ENCODE measurements around the gene PRPF8. TPM values are rescaled to one million over a fixed set of nuclear protein-coding genes. Genes with fewer than 3 reads are reported as not detected.

Gene PRPF8
- total RNA-seq, 1 experiment from 2014 or later, result 296 TPM

DNA sequence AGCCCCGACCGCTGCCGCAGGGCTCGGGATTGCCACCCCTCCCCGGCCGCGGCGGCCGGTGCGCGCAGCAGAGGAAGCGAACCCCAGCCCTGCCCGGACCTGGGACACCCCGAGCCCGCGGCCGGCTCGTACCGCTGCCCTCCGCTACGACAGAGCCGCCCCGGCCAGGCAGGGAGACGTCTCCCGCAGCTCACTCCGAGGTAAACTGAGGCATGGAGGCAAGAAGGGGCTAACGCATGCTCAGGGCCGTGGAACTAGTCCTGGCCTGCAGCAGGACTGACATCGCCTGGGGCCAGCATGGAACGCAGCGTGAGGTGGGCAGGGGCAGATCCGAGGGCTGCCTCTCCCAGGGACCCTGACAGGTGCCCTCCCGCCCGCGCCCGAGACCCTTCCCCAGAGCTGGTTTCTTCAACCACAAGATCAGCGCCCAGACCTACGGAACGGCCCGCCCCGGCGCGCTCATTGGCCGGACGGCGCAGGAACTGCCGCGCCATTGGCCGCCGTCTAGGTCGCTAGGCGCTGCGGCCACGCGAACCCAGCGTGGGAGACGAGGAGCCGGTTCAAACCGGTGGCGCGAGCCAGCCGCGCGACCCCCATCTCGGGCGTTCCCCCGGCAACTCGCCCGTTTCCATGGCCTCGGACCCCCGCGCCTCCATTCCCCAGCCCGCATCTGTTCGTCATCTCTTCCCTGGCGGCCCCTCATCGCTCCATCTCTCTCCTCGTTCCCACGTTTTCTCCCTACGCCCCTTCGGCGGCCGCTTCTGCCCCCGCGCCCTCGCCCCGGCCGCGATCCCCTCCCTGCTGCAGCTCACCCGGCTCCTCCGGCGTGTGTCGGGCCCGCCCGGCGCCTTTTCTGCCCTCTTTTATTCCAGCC is 56.4 kb downstream of the PRPF8 start, which contains the start of gene SLC43A2:
Gene SLC43A2, minus strand, starts transcription at position 853 of the 874 bp plus-strand sequence. CDS start 960 bp downstream, outside the sequence.
- in situ Hi-C loops (cut with HindIII; ENCODE audit: low pct_unique_long_range_greater_than_20kb, low sequenced_read_pairs), result no loop called here
- H3K36me3 ChIP-seq (ENCODE audit: control insufficient read depth, insufficient read depth, low read length), result no peaks in the 10 kb centered on the region
- BruUV-seq (replicated peaks), result no TSS peak
- peaks cover 8% of the 10 kb centered on the region for H3K4me1 ChIP-seq (ENCODE audit: control insufficient read depth, insufficient read depth, low read length)
- TF ChIP-seq SIN3A (IDR thresholded peaks at IDR 0.05; ENCODE audit: borderline replicate concordance, insufficient read depth, low read depth, low read length) (peak; percentile 79; the same call in 1 of the 2 replicates), CTCF (IDR thresholded peaks at IDR 0.05) (no peak), POLR2AphosphoS5 (IDR thresholded peaks at IDR 0.05; ENCODE audit: low read depth, low read length) (peak; percentile 43; the same call in 1 of the 2 replicates), TCF7L2 (IDR thresholded peaks at IDR 0.05; ENCODE audit: low read depth, low read length) (no peak), REST (IDR thresholded peaks at IDR 0.05; ENCODE audit: insufficient read depth in 1 of 2, low read depth in 2 of 2, low read length in 1 of 2) (no peak)
- DNase-seq (ENCODE audit: low read depth, low spot score) (no peak), ATAC-seq (peak; percentile 90)
- ChIA-PET POLR2A (no interaction called here), CTCF (no interaction called here)
- no peaks in the 10 kb centered on the region for H3K9me3 ChIP-seq (ENCODE audit: control insufficient read depth, insufficient read depth, low read depth, low read length)
- intact Hi-C loops (cut with micrococcal nuclease; ENCODE audit: unreplicated experiment), result loop anchor here (2.0 kb wide), 1 partner anchor 53 kb away; no protein-coding TSS in a partner anchor
- H3K4me3 ChIP-seq (ENCODE audit: low read depth in 2 of 2, low read length in 2 of 2), result peak within 1 kb of the TSS; percentile 68
- peak within 1 kb of the TSS; percentile 44 for H3K27ac ChIP-seq (ENCODE audit: low read length)
- no peaks in the 10 kb centered on the region for H3K27me3 ChIP-seq (ENCODE audit: control insufficient read depth, insufficient read depth, low read length)

DNA sequence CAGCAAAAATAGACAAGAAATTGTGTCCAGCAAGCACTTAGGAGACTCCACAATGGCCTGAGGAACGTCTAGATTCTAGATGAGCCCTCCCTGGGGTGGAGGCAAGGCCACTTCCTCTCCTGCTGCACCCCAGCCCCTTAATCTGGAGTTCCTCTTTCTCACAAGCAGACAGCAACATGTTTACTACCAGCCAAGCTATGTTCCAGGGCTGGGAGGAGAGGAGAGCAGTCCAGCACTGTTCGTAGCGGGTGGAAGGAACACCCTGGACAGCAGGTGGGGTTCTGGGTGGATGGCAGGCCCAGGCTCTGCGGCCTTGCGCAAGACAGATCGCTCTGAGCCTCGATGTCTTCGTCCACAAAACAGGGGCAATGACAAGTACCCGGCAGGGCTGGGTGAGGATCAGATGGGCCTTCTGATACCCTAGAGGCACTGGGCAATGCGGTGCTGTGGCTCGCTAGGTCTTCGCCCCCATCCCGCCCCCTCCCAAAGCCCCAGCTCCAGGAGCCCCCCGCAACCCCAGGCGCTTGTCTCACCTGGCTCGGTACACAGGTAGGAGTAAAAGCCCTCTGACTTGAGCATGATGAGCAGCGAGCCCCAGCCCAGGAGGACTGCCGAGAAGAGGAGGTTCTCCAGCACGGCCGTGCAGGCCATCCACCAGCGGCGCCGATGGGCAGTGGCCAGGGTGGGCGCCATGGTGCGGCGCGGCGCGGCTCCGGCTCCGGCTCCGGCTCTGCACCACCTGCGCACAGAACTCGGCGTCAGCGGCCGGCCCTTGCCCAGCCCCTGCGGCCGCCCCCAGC is 57.3 kb downstream of the PRPF8 start:
- peaks cover 8% of the 10 kb centered on the region for H3K4me1 ChIP-seq (ENCODE audit: control insufficient read depth, insufficient read depth, low read length)
- peak overlapping the region; percentile 68 for H3K4me3 ChIP-seq (ENCODE audit: low read depth in 2 of 2, low read length in 2 of 2)
- in situ Hi-C loops (cut with HindIII; ENCODE audit: low pct_unique_long_range_greater_than_20kb, low sequenced_read_pairs), result no loop called here
- no TSS peak for BruUV-seq (replicated peaks)
- no peak for DNase-seq (ENCODE audit: low read depth, low spot score)
- no peaks in the 10 kb centered on the region for H3K9me3 ChIP-seq (ENCODE audit: control insufficient read depth, insufficient read depth, low read depth, low read length)
- ATAC-seq, result no peak
- TF ChIP-seq POLR2AphosphoS5 (IDR thresholded peaks at IDR 0.05; ENCODE audit: low read depth, low read length), result no peak
- TF ChIP-seq REST (IDR thresholded peaks at IDR 0.05; ENCODE audit: insufficient read depth in 1 of 2, low read depth in 2 of 2, low read length in 1 of 2), result no peak
- TF ChIP-seq SIN3A (IDR thresholded peaks at IDR 0.05; ENCODE audit: borderline replicate concordance, insufficient read depth, low read depth, low read length), result no peak
- TF ChIP-seq TCF7L2 (IDR thresholded peaks at IDR 0.05; ENCODE audit: low read depth, low read length), result no peak
- TF ChIP-seq CTCF (IDR thresholded peaks at IDR 0.05), result no peak
- ChIA-PET CTCF (interaction anchor here (1.4 kb wide), 1 partner anchor 53 kb away, joined by 6 read pairs; no protein-coding TSS in a partner anchor), POLR2A (no interaction called here)
- no peaks in the 10 kb centered on the region for H3K36me3 ChIP-seq (ENCODE audit: control insufficient read depth, insufficient read depth, low read length)
- intact Hi-C loops (cut with micrococcal nuclease; ENCODE audit: unreplicated experiment), result no loop called here
- no peaks in the 10 kb centered on the region for H3K27me3 ChIP-seq (ENCODE audit: control insufficient read depth, insufficient read depth, low read length)
- H3K27ac ChIP-seq (ENCODE audit: low read length), result no peak overlapping the region
